ENCODE results near the gene IRF2BPL. TPM values are rescaled to one million over a fixed set of nuclear protein-coding genes. Genes with fewer than 3 reads are reported as not detected.
A peak's percentile ranks its signal among the peaks of the same experiment; 100 is the strongest.

IRF2BPL gene
- total and polyA plus RNA-seq, 9 of the 15 experiments (the other 6 are each of a cell fraction or from before 2014, with no cell fraction given), result 0.52 to 21.6 (median 2.5) TPM

- no peak for TF ChIP-seq ZNF311 (CRISPR knock-in tag; IDR thresholded peaks at IDR 0.05)
- TF ChIP-seq ZNF253 (CRISPR knock-in tag; conservative IDR thresholded peaks at IDR 0.05), result no peak
- TF ChIP-seq ZNF431 (CRISPR knock-in tag; IDR thresholded peaks at IDR 0.05), result no peak
- TF ChIP-seq LARP7 (IDR thresholded peaks at IDR 0.05), result no peak
- TF ChIP-seq SNRNP70 (optimal IDR thresholded peaks at IDR 0.05; ENCODE audit: low read depth, low read length), result no peak
- TF ChIP-seq TEAD2 (tag; IDR thresholded peaks at IDR 0.05), result peak; percentile 89
- no peak for TF ChIP-seq RHOXF2B (CRISPR knock-in tag; conservative IDR thresholded peaks at IDR 0.05)
- no peak for TF ChIP-seq ZNF274 (IDR thresholded peaks at IDR 0.05; ENCODE audit: borderline replicate concordance, low read depth, low read length)
- TF ChIP-seq ZFP1 (CRISPR knock-in tag; IDR thresholded peaks at IDR 0.05), result no peak
- TF ChIP-seq PHB (CRISPR knock-in tag; IDR thresholded peaks at IDR 0.05), result no peak
- TF ChIP-seq ETV6 (IDR thresholded peaks at IDR 0.05; ENCODE audit: borderline replicate concordance in 1 of 2, low read depth in 2 of 2, low read length in 1 of 2), result no peak
- no peak for TF ChIP-seq ETV6 (CRISPR knock-in tag; IDR thresholded peaks at IDR 0.05; ENCODE audit: borderline replicate concordance)
- TF ChIP-seq CREB3L1 (IDR thresholded peaks at IDR 0.05; ENCODE audit: borderline replicate concordance, low read depth), result peak; percentile 63; the same call in 1 of the 2 replicates
- peak; percentile 97 for TF ChIP-seq MEF2D (tag; conservative IDR thresholded peaks at IDR 0.05; ENCODE audit: low read depth)
- no peak for TF ChIP-seq DNMT1 (IDR thresholded peaks at IDR 0.05)
- TF ChIP-seq ZNF592 (IDR thresholded peaks at IDR 0.05), result peak; percentile 38; the same call in 1 of the 2 replicates
- TF ChIP-seq NCOA2 (IDR thresholded peaks at IDR 0.05; ENCODE audit: partially characterized antibody in 2 of 2), result no peak
- no peak for TF ChIP-seq XRCC3 (IDR thresholded peaks at IDR 0.05)
- no peak for TF ChIP-seq HNRNPLL (IDR thresholded peaks at IDR 0.05; ENCODE audit: low read depth, low read length, poor library complexity, severe bottlenecking)
- no peak for TF ChIP-seq ELK1 (CRISPR knock-in tag; IDR thresholded peaks at IDR 0.05)
- peak; percentile 49 for TF ChIP-seq JUND (IDR thresholded peaks at IDR 0.05; ENCODE audit: borderline replicate concordance, low read depth, low read length)
- TF ChIP-seq JUND (tag; IDR thresholded peaks at IDR 0.05; ENCODE audit: borderline replicate concordance, low read depth, low read length), result peak; percentile 40; the same call in 2 of the 3 replicates
- peak in 1 of 2 experiments; percentile 52; a peak in 1 of 4 replicates for TF ChIP-seq TBL1XR1 (IDR thresholded peaks at IDR 0.05; ENCODE audit: low read length in 2 of 2)
Measured at GRCh38 chr14:77043177-77043983, 14.9 kb upstream of the IRF2BPL start (continued).

Data from K562 (cell line).